ENCODE data around the gene MICA.
"Not testable (repeated sequence)": the region's sequence is repeated elsewhere in the genome, so short reads cannot be mapped to it uniquely, and the experiment has no call there.

MICA gene

DNA sequence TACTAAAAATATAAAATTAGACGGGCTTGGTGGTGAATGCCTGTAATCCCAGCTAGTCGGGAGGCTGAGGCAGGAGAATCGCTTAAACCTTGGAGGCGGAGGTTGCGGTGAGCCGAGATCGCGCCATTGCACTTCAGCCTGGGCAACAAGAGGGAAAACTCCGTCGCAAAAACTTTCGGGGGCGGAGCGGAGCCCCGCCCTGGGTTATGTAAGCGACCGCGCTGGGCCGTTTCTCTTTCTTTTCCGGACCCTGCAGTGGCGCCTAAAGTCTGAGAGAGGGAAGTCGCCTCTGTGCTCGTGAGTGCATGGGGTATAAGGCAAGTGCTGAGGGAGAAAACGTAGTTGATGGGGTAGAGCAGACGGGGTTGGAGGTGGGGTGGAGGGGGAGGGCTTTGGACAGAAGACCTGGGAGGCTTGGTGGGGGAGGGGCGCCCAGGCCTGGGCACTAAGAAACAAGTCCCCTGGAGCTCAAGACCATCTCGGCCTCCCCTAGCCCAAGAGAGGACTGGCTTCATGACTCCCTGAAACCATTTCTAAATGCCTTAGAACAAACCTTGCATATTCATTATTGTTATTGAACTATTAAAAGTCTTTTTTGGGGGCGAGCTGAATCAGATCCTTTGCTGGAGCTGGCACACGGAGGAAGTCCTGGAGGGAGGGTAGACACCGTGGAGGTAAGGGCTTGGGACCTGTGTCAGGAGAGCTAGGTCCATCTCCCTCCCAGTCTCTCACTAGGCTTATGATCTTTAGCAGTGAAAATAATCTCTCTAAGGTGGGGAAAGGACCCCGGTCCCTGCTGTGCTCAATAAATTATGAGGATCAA, 2.7 kb upstream of the MICA start:
- peak overlapping the region; percentile 92 for H2AFZ ChIP-seq (ENCODE audit: low read length)

DNA sequence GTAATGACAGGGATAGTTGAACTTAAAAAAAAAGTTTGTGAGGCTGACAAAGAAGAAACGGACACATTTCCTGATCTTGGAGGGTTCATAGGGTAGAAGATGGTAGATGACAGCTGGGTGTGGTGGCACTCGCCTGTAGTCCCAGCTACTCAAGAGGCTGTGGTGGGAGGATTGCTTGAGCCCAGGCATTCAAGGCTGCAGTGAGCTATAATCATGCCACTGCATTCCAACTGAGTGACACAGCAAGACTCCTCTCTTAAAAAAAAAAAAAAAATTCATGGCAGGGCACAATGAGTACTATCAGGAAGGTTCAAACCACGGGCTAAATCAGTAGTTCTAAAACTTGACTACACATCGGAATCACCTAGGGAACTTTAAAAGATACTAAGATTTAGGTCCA, 2.0 kb upstream of the MICA start:
- Histone ChIP-seq H3K9ac (ENCODE audit: low read length) (no peak overlapping the region), H3K27ac (ENCODE audit: low read length) (no peak overlapping the region), H3F3A (ENCODE audit: insufficient read depth, low read length) (peaks cover 30% of the 10 kb centered on the region), H3K9me2 (replicated peaks; ENCODE audit: insufficient read depth, low read length) (no peaks in the 10 kb centered on the region), H3K4me3 (ENCODE audit: low read length) (peak overlapping the region; percentile 85; the same call in 1 of the 2 replicates), H2AFZ (ENCODE audit: low read length) (no peak overlapping the region), H4K20me1 (ENCODE audit: insufficient read depth, low read length) (no peaks in the 10 kb centered on the region), H3K27me3 (replicated peaks; ENCODE audit: insufficient read depth, low read length) (no peaks in the 10 kb centered on the region), H3K36me3 (replicated peaks; ENCODE audit: insufficient read depth, low read length) (no peaks in the 10 kb centered on the region), H3K4me1 (ENCODE audit: low read length) (peaks cover 24% of the 10 kb centered on the region), H3K4me2 (ENCODE audit: low read depth, low read length) (peak overlapping the region; percentile 97), H3K79me2 (ENCODE audit: low read length) (peaks cover 44% of the 10 kb centered on the region), H3K9me3 (replicated peaks; ENCODE audit: insufficient read depth, low read length) (no peaks in the 10 kb centered on the region)
- TF ChIP-seq, protein P1, sequence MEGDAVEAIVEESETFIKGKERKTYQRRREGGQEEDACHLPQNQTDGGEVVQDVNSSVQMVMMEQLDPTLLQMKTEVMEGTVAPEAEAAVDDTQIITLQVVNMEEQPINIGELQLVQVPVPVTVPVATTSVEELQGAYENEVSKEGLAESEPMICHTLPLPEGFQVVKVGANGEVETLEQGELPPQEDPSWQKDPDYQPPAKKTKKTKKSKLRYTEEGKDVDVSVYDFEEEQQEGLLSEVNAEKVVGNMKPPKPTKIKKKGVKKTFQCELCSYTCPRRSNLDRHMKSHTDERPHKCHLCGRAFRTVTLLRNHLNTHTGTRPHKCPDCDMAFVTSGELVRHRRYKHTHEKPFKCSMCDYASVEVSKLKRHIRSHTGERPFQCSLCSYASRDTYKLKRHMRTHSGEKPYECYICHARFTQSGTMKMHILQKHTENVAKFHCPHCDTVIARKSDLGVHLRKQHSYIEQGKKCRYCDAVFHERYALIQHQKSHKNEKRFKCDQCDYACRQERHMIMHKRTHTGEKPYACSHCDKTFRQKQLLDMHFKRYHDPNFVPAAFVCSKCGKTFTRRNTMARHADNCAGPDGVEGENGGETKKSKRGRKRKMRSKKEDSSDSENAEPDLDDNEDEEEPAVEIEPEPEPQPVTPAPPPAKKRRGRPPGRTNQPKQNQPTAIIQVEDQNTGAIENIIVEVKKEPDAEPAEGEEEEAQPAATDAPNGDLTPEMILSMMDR (IDR thresholded peaks at IDR 0.05; ENCODE audit: low read length): no peak
- no peak for TF ChIP-seq EZH2 (optimal IDR thresholded peaks at IDR 0.05; ENCODE audit: low read depth, low read length)
- TF ChIP-seq EZH2phosphoT487 (IDR thresholded peaks at IDR 0.05; ENCODE audit: low read length): no peak
- DNase-seq: no peak

More for the DNA sequence above, 2.7 kb upstream of the MICA start:
- H3K9me2 ChIP-seq (replicated peaks; ENCODE audit: insufficient read depth, low read length): no peaks in the 10 kb centered on the region
- peak; percentile 72 for DNase-seq
- H3K4me2 ChIP-seq (ENCODE audit: low read depth, low read length): peak overlapping the region; percentile 97
- TF ChIP-seq EZH2phosphoT487 (IDR thresholded peaks at IDR 0.05; ENCODE audit: low read length) (no peak), EZH2 (optimal IDR thresholded peaks at IDR 0.05; ENCODE audit: low read depth, low read length) (no peak)
- TF ChIP-seq, protein P1 (IDR thresholded peaks at IDR 0.05; ENCODE audit: low read length): no peak
- peak overlapping the region; percentile 65 for H3K9ac ChIP-seq (ENCODE audit: low read length)
- no peaks in the 10 kb centered on the region for H3K27me3 ChIP-seq (replicated peaks; ENCODE audit: insufficient read depth, low read length)
- peaks cover 27% of the 10 kb centered on the region for H3K4me1 ChIP-seq (ENCODE audit: low read length)
- peak overlapping the region; percentile 46; the same call in 1 of the 2 replicates for H3K27ac ChIP-seq (ENCODE audit: low read length)
- H3K36me3 ChIP-seq (replicated peaks; ENCODE audit: insufficient read depth, low read length): no peaks in the 10 kb centered on the region
- no peaks in the 10 kb centered on the region for H4K20me1 ChIP-seq (ENCODE audit: insufficient read depth, low read length)
- peaks cover 30% of the 10 kb centered on the region for H3F3A ChIP-seq (ENCODE audit: insufficient read depth, low read length)
- peak overlapping the region; percentile 85 for H3K4me3 ChIP-seq (ENCODE audit: low read length)
- H3K9me3 ChIP-seq (replicated peaks; ENCODE audit: insufficient read depth, low read length): no peaks in the 10 kb centered on the region
- H3K79me2 ChIP-seq (ENCODE audit: low read length): peaks cover 37% of the 10 kb centered on the region

DNA sequence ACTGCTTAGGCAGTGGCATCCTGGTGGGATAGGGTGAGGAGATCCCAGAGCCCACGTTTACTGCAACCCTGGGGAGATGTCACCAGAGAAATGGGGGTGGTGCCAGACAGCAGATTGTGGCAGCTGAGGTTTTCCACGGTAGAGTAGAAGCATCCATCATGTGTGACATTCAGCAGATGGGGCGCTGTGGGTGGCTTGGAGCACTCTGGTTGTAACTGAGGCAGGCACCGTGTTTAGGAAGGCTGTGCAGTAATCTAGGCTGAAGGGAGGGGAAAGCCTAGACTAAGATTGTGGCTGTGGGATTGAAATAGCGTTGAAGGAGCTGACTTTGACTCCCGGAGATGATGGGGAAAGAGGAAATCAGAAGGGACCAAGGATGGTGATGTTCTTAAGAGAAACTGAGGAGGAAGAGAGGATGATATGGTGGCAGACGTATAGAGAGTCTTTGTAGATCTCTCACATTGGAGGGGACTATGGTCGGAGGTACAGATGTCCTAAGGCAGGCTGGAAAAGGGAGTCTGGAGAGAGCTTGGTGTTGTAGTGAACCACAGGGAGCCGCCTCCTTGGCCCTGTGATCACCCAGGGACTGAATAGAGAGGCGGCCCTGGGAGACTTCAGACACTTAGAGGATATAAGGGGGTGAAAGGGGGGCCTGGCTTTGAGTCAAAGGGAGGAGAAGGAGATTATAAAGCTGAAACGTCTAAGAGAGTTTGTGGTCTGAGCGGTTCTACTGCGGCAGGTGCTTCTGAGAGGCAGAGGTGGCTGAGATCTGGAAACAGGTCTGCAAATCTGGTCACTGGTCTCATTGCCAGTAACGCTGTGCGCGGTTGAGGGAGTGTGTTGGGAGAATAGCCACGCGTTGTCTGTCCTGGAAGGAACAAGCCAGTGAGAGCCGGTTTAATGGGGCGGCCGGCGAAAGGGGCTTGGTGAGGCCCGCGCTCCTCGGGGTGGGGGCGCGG, 792 bp upstream of the MICA start:
- H3K9ac ChIP-seq (ENCODE audit: low read length): peak overlapping the region; percentile 26; the same call in 1 of the 2 replicates
- H3K27ac ChIP-seq (ENCODE audit: low read length): peak overlapping the region; percentile 38; the same call in 1 of the 2 replicates
- TF ChIP-seq, protein P1 (IDR thresholded peaks at IDR 0.05; ENCODE audit: low read length): no peak
- TF ChIP-seq EZH2phosphoT487 (IDR thresholded peaks at IDR 0.05; ENCODE audit: low read length) (no peak), EZH2 (optimal IDR thresholded peaks at IDR 0.05; ENCODE audit: low read depth, low read length) (no peak)
- H3K4me2 ChIP-seq (ENCODE audit: low read depth, low read length): peak overlapping the region; percentile 97
- peak overlapping the region; percentile 73 for H3K4me3 ChIP-seq (ENCODE audit: low read length)
- peak; percentile 56 for DNase-seq
- H3K4me1 ChIP-seq (ENCODE audit: low read length): peaks cover 16% of the 10 kb centered on the region
- no peaks in the 10 kb centered on the region for H3K9me3 ChIP-seq (replicated peaks; ENCODE audit: insufficient read depth, low read length)
- no peaks in the 10 kb centered on the region for H3K27me3 ChIP-seq (replicated peaks; ENCODE audit: insufficient read depth, low read length)
- H3K9me2 ChIP-seq (replicated peaks; ENCODE audit: insufficient read depth, low read length): no peaks in the 10 kb centered on the region
- H3K36me3 ChIP-seq (replicated peaks; ENCODE audit: insufficient read depth, low read length): no peaks in the 10 kb centered on the region
- H3K79me2 ChIP-seq (ENCODE audit: low read length): peaks cover 56% of the 10 kb centered on the region
- H4K20me1 ChIP-seq (ENCODE audit: insufficient read depth, low read length): no peaks in the 10 kb centered on the region
- peak overlapping the region; percentile 85 for H2AFZ ChIP-seq (ENCODE audit: low read length)
- H3F3A ChIP-seq (ENCODE audit: insufficient read depth, low read length): peaks cover 30% of the 10 kb centered on the region

DNA sequence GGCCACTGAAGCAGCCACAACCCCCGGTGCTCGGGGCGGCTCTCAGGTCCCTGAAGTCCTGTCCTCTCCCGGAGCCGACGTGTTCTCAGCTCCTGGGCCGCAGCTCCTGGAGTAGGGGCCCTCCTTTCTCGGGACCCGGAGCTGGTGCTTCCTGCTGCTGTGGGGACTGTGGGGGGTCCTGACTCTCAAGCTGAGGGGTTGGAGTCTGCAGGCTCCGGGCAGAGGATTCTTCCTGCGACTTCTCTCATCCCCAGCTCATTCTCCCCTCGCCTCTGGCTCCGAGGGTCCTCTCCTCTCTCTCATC, 618 bp downstream of the MICA start:
- peaks cover 69% of the 10 kb centered on the region for H3K79me2 ChIP-seq (ENCODE audit: low read length)
- H3K9me3 ChIP-seq (replicated peaks; ENCODE audit: insufficient read depth, low read length): not testable (repeated sequence)

More for the DNA sequence above, 618 bp downstream of the MICA start:
- H3K4me3 ChIP-seq (ENCODE audit: low read length): peak overlapping the region; percentile 73
- H2AFZ ChIP-seq (ENCODE audit: low read length): peak overlapping the region; percentile 85; the same call in 1 of the 2 replicates
- H3K27me3 ChIP-seq (replicated peaks; ENCODE audit: insufficient read depth, low read length); DNase-seq; H3K36me3 ChIP-seq (replicated peaks; ENCODE audit: insufficient read depth, low read length); H4K20me1 ChIP-seq (ENCODE audit: insufficient read depth, low read length); H3K27ac ChIP-seq (ENCODE audit: low read length); H3K9me2 ChIP-seq (replicated peaks; ENCODE audit: insufficient read depth, low read length): not testable (repeated sequence)
- H3F3A ChIP-seq (ENCODE audit: insufficient read depth, low read length): peaks cover 30% of the 10 kb centered on the region
- peak overlapping the region; percentile 54; the same call in 1 of the 2 replicates for H3K9ac ChIP-seq (ENCODE audit: low read length)
- H3K4me2 ChIP-seq (ENCODE audit: low read depth, low read length): peak overlapping the region; percentile 97
- peaks cover 16% of the 10 kb centered on the region for H3K4me1 ChIP-seq (ENCODE audit: low read length)
